ENCODE data around the gene KCNJ9. TPM values are rescaled to one million over a fixed set of nuclear protein-coding genes. Genes with fewer than 3 reads are reported as not detected.

The KCNJ9 gene
- total and polyA plus RNA-seq, 2 of the 13 experiments (the other 11 are each of a cell fraction or from before 2014, with no cell fraction given) = not detected

DNA sequence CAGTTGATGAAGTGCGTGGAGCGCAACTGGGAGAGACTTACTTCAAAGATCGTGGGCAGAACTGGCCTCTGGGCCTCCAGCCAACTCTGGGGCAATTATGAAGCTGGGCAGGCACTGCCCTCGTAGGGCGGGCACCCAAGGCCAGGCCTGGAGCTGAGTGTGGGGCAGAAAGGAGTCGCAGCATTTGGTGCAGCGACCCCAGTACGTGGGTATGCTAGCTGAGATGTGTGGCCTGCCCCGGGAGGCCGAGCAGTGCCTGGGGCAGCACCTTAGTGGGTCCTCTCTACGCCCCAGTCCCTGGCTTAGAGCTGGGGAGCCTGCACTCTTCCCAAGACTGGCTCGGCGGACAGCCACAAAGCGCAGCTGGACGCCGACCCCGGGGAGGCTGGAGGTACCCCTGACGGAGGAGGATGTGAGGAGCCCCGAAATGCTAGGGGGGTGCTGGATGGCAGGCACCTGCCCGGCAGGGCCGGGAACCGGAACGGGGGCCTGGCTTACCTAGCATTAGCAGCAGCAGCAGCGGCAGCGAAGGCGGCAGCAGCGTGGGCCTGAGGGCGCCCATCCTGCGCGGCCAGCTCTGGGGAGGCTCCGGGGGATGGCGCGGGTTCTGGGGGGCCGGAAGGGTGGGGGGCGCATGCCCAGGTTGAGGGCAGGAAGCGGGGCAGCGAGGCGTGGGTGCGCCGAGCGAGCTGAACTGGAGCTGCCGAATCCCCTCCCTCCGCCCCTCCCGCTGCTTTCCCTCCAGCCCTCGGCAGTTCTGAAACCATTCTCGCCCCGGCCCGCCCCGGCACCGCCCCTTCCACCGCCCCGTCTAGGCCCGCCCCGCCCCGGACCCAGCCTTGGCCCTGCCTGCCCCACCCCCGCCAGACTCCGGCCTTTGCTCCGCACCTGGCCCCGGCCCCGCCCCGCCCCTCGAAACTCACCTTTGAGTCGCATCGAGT, 16.8 kb downstream of the KCNJ9 start, which contains the start of gene IGSF8 (continued):
- TF ChIP-seq FOXJ3 (CRISPR knock-in tag; IDR thresholded peaks at IDR 0.05; ENCODE audit: borderline replicate concordance) (no peak), KDM2A (CRISPR knock-in tag; IDR thresholded peaks at IDR 0.05; ENCODE audit: borderline replicate concordance, low read depth) (peak; percentile 58; the same call in 1 of the 2 replicates), PRPF4 (IDR thresholded peaks at IDR 0.05; ENCODE audit: low read depth, low read length, poor library complexity, severe bottlenecking) (no peak), RBM22 (optimal IDR thresholded peaks at IDR 0.05; ENCODE audit: low read length) (no peak), PAWR (CRISPR knock-in tag; IDR thresholded peaks at IDR 0.05; ENCODE audit: borderline replicate concordance) (peak; percentile 47; the same call in 1 of the 2 replicates), MED1 (CRISPR knock-in tag; IDR thresholded peaks at IDR 0.05) (0 out of 2 replicates have a peak, but pooled peaks have one; percentile 15), ZNF101 (CRISPR knock-in tag; IDR thresholded peaks at IDR 0.05; ENCODE audit: borderline replicate concordance, low read depth) (no peak), ASH2L (IDR thresholded peaks at IDR 0.05; ENCODE audit: insufficient read length, low read depth, low read length) (no peak), ZNF343 (CRISPR knock-in tag; IDR thresholded peaks at IDR 0.05) (no peak), AKAP8 (CRISPR knock-in tag; IDR thresholded peaks at IDR 0.05) (no peak)
- TF ChIP-seq, protein P1, sequence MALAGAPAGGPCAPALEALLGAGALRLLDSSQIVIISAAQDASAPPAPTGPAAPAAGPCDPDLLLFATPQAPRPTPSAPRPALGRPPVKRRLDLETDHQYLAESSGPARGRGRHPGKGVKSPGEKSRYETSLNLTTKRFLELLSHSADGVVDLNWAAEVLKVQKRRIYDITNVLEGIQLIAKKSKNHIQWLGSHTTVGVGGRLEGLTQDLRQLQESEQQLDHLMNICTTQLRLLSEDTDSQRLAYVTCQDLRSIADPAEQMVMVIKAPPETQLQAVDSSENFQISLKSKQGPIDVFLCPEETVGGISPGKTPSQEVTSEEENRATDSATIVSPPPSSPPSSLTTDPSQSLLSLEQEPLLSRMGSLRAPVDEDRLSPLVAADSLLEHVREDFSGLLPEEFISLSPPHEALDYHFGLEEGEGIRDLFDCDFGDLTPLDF (CRISPR knock-in tag; IDR thresholded peaks at IDR 0.05) = no peak
- TF ChIP-seq, protein P2, sequence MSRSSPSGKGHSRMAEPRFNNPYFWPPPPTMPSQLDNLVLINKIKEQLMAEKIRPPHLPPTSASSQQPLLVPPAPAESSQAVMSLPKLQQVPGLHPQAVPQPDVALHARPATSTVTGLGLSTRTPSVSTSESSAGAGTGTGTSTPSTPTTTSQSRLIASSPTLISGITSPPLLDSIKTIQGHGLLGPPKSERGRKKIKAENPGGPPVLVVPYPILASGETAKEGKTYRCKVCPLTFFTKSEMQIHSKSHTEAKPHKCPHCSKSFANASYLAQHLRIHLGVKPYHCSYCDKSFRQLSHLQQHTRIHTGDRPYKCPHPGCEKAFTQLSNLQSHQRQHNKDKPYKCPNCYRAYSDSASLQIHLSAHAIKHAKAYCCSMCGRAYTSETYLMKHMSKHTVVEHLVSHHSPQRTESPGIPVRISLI (CRISPR knock-in tag; IDR thresholded peaks at IDR 0.05; ENCODE audit: borderline replicate concordance) = no peak
- TF ChIP-seq, protein P3, sequence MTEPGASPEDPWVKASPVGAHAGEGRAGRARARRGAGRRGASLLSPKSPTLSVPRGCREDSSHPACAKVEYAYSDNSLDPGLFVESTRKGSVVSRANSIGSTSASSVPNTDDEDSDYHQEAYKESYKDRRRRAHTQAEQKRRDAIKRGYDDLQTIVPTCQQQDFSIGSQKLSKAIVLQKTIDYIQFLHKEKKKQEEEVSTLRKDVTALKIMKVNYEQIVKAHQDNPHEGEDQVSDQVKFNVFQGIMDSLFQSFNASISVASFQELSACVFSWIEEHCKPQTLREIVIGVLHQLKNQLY (CRISPR knock-in tag; IDR thresholded peaks at IDR 0.05) = no peak
- TF ChIP-seq, protein P4, sequence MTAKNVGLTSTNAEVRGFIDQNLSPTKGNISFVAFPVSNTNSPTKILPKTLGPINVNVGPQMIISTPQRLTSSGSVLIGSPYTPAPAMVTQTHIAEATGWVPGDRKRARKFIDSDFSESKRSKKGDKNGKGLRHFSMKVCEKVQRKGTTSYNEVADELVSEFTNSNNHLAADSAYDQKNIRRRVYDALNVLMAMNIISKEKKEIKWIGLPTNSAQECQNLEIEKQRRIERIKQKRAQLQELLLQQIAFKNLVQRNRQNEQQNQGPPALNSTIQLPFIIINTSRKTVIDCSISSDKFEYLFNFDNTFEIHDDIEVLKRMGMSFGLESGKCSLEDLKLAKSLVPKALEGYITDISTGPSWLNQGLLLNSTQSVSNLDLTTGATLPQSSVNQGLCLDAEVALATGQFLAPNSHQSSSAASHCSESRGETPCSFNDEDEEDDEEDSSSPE (CRISPR knock-in tag; IDR thresholded peaks at IDR 0.05) = no peak
- TF ChIP-seq, protein P5, sequence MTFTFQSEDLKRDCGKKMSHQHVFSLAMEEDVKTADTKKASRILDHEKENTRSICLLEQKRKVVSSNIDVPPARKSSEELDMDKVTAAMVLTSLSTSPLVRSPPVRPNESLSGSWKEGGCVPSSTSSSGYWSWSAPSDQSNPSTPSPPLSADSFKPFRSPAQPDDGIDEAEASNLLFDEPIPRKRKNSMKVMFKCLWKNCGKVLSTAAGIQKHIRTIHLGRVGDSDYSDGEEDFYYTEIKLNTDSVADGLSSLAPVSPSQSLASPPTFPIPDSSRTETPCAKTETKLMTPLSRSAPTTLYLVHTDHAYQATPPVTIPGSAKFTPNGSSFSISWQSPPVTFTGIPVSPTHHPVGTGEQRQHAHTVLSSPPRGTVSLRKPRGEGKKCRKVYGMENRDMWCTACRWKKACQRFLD (CRISPR knock-in tag; IDR thresholded peaks at IDR 0.05; ENCODE audit: borderline replicate concordance) = no peak
- TF ChIP-seq, protein P6, sequence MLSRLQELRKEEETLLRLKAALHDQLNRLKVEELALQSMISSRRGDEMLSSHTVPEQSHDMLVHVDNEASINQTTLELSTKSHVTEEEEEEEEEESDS (CRISPR knock-in tag; IDR thresholded peaks at IDR 0.05; ENCODE audit: borderline replicate concordance) = no peak
- TF ChIP-seq, protein P7, sequence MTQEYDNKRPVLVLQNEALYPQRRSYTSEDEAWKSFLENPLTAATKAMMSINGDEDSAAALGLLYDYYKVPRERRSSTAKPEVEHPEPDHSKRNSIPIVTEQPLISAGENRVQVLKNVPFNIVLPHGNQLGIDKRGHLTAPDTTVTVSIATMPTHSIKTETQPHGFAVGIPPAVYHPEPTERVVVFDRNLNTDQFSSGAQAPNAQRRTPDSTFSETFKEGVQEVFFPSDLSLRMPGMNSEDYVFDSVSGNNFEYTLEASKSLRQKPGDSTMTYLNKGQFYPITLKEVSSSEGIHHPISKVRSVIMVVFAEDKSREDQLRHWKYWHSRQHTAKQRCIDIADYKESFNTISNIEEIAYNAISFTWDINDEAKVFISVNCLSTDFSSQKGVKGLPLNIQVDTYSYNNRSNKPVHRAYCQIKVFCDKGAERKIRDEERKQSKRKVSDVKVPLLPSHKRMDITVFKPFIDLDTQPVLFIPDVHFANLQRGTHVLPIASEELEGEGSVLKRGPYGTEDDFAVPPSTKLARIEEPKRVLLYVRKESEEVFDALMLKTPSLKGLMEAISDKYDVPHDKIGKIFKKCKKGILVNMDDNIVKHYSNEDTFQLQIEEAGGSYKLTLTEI (CRISPR knock-in tag; conservative IDR thresholded peaks at IDR 0.05) = no peak
- TF ChIP-seq, protein P8, sequence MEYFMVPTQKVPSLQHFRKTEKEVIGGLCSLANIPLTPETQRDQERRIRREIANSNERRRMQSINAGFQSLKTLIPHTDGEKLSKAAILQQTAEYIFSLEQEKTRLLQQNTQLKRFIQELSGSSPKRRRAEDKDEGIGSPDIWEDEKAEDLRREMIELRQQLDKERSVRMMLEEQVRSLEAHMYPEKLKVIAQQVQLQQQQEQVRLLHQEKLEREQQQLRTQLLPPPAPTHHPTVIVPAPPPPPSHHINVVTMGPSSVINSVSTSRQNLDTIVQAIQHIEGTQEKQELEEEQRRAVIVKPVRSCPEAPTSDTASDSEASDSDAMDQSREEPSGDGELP (IDR thresholded peaks at IDR 0.05; ENCODE audit: borderline replicate concordance, low read depth) = no peak
